ENCODE results near the gene KCNQ1.

DNA sequence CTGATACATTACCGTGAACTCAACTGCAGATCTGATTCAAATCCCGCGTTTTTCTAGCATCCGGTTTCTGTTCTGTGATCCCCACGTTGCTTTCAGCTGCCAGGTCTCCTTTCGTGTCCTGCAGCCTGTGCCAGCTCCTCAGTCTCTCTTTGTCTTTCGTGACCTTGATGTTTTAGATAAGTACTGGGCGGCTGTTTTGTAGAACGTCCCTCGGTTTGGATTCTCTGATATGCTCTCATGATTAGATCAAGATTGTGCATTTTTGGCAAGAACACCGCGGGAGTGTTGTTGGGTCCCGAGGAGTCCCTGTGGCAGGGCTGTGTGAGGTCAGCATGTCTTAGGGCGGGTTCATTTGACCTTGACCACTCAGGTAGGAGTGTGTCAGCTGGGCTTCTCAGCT lies 38.6 kb downstream of the KCNQ1 start:
- TF ChIP-seq, protein P1, sequence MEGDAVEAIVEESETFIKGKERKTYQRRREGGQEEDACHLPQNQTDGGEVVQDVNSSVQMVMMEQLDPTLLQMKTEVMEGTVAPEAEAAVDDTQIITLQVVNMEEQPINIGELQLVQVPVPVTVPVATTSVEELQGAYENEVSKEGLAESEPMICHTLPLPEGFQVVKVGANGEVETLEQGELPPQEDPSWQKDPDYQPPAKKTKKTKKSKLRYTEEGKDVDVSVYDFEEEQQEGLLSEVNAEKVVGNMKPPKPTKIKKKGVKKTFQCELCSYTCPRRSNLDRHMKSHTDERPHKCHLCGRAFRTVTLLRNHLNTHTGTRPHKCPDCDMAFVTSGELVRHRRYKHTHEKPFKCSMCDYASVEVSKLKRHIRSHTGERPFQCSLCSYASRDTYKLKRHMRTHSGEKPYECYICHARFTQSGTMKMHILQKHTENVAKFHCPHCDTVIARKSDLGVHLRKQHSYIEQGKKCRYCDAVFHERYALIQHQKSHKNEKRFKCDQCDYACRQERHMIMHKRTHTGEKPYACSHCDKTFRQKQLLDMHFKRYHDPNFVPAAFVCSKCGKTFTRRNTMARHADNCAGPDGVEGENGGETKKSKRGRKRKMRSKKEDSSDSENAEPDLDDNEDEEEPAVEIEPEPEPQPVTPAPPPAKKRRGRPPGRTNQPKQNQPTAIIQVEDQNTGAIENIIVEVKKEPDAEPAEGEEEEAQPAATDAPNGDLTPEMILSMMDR (IDR thresholded peaks at IDR 0.05; ENCODE audit: insufficient read depth, low read length, poor library complexity, severe bottlenecking): no peak
- TF ChIP-seq EZH2phosphoT487 (conservative IDR thresholded peaks at IDR 0.05; ENCODE audit: low read length): no peak
